Superior temporal gyrus (tissue), 1 donor: ENCODE data around the gene KCNA5.

Experiments used
- DNase-seq: peaks from one replicate; pipeline ENCODE4 v3.0.0-alpha.2; 2016; ENCODE audit errors: extremely low spot score

KCNA5 gene

GRCh38 chr12:5027046-5027821 lies 16.4 kb upstream of the KCNA5 start:
- no peak for DNase-seq

- no peak for DNase-seq
These were observed 13.6 kb upstream of the KCNA5 start for GRCh38 chr12:5030066-5030465.

DNA sequence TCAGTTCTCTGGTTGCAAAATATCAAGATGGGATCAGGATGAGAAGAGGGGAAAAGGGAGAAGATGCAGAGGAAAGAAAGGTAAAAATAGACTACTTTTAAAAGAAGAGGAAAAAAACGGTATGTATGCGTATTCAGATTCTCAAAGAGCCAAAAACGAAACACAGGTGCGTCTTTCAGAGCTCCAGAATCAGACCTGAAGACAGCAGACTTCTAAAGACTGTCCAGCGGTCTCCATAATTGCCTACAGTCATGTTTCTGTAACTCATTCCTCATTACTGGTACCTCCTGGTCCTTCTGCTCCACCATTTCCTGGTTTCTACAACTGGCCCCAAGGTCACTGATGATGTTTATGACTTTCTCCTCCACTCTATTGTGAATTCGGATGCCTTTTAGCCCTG lies 12.4 kb upstream of the KCNA5 start:
- no peak for DNase-seq

DNA sequence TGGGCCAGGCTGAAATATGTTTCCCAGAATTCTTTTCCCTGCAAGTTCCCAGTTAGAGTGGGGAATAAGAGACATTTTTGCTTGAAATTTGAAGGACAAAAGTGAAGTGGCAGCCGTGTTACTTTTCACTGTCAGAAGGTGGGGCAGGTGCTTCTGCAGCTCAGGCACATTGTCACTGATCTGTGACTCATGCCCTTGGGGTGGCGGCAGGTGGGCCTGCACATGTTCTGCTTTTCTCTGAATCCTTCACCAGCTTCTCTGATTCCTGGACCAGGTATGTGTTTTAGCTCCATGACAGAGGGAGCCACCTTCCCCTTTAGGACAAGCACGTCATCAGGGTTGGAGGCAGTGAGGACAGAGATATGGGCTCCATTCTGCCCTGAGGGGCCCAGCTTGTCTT lies 11.7 kb upstream of the KCNA5 start:
- DNase-seq, result no peak

DNA sequence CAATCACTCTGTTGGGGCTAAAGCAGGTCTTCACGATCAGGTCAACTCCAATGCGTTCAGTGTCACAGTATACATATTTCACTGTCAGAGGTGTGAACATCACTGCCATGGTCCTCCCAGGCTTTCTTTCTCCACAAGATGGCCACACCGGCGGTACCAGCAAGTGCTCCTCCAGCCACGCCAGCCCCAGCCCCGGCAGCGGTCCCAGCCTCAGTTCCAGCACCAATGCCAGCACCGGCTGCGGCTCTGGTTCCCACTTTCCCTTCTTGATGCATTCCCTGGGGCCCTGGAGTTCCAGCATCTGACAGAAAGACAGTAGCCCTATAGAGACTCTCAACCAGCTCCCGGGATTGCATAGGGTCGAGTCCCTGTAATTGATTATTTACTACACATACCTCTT lies 10.9 kb upstream of the KCNA5 start:
- DNase-seq, result no peak

DNA sequence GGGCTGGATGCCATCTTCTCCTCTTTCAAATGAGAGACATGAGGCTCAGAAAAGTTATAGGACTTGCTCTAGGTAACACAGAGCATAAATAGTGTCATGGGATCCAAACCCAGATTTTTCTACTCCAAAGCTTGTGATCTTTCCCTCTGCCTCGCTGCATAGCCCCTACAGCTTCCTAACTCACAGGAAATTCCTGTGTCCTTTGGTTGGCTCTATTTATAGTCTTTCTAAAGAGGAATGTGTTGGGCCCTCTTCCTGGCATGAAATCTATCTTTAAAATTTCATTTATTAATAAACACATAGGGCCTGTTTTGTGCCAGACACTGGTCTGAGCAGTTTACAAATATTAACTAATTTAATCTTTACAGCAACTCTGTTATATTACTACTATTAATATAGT lies 9.8 kb upstream of the KCNA5 start:
- DNase-seq, result no peak

DNA sequence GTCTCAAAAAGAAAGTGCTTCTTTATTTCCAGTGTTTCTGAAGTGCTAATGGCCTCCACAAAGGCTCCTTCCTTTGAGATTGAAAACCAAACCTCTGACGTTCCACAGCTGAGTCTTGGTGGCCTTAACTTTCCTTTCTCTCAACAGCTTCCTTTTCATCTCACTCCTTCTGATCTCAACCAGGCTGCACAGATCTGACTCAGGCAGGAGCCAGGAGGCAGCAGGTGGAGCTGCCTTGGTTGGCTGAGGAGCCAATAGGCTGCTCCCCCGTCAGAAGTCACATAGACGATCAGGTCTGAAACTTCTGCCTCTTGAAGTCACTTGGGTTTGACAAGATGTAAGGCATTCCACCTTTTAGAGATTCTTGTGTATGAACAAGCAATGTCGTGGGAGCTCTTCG lies 9.1 kb upstream of the KCNA5 start:
- DNase-seq, result no peak

DNA sequence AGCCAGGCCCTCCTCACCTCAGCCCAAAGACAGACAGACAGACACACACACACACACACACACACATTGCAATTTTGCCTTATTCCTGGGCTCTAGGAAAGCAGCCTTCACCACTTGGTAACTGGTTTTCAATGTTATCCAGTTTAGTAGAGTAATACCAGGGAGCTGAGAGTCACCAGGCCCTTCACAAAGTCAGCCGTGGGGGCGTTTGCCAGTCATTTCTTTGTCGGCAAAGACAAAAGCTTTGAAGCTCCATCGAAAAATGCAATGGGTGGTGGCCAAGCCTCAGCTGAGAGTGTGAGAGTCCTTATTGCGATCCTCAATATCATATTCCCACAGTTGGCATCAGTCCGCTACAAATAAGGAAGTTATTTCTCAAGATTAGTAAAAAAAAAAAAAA lies 8.1 kb upstream of the KCNA5 start:
- no peak for DNase-seq

- no peak for DNase-seq
These were observed 7.6 kb upstream of the KCNA5 start for GRCh38 chr12:5036031-5036430.

DNA sequence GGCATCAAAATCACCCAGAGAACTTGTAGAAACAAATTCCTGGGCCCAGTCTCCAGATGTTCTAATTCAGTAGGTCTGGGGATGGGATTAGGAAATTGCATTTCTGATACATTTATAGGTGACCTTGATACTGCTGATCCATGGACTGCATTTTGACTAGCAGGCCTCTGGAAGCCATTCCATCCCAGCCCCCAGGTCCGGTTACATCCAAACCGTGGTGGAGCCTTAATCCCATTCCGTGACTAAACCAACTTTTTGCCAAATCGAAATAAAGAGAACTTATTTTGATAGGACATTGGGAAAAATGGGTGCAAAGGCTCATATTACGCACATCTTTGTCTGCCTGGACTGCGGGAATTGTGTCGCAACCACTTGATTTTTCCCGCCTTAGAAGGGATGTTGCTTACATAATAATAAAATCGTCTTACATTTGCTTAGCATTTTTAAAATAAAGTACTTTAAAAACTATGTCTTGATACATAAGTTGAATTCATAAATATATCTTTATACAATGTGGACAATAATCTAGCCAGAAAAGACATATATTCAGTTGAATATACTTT lies 5.8 kb upstream of the KCNA5 start:
- DNase-seq, result no peak

- no peak for DNase-seq
These were observed 4.8 kb upstream of the KCNA5 start for GRCh38 chr12:5038781-5039311.

GRCh38 chr12:5039815-5040214 lies 3.9 kb upstream of the KCNA5 start:
- no peak for DNase-seq

- DNase-seq, result no peak
These were observed 3.3 kb upstream of the KCNA5 start for GRCh38 chr12:5040368-5040767.

- DNase-seq, result no peak
These were observed 979 bp downstream of the KCNA5 start for GRCh38 chr12:5044420-5045295.

- DNase-seq, result peak; percentile 24
These were observed 3.4 kb downstream of the KCNA5 start for GRCh38 chr12:5047094-5047493.

DNA sequence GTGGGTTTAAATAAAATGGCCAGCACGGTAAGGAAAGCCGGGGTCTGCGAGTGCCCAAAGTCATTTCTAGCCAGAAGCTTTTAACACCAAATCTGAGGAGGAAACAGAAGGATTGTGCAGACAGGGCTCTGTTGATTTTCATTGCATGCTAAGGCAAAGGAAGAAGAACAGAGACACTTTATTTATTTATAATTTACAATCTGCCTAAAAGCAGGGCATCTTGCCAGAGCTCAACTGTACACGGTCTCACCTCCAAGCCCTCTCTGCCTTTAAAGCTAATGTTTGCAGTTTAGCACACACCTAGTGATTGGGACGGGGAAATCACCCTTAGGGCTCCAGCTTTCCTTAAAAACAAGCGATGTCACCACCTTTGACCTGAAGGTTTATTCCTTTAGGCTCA lies 4.0 kb downstream of the KCNA5 start:
- no peak for DNase-seq

DNA sequence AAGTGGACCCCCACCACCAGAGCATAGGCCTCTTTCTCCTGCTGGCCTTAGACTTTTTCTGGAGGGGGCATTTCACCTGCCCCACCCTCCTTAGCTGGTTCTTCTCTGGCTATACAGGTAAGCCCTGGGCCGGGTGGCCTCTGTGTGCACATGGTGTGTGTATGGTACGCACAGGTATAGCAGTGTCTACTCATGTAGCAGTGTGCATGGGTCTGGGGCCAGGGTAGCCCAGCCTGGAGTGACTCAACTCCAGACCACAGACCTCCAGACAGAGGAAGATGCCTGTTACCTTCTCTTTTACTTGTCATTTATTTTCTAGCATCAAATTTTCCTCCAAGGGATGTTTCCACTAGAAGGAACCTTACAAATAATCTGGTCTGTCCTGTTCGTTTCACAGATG lies 6.9 kb downstream of the KCNA5 start:
- DNase-seq, result no peak

GRCh38 chr12:5051334-5051733 lies 7.7 kb downstream of the KCNA5 start:
- no peak for DNase-seq

DNA sequence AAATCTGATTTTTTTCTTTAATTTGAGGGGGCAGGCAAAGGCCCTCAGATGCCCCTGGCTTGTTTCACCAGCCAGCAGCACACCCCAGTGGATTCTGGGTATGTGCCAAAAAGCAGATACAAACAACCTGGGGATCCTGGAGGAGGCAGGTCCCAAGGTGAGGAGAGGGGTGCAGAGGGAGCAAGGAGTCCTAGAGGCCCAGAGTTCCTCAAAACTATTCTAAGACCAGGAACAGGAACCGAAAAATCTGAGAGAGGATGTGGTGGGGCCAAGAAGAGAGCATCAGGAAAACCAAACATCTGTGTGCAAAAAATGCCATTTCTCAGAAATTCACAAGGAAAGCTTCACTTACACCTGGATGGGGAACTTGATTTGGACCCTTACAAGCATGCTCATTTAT lies 8.2 kb downstream of the KCNA5 start:
- no peak for DNase-seq

GRCh38 chr12:5052348-5052747 lies 8.7 kb downstream of the KCNA5 start:
- DNase-seq, result no peak

GRCh38 chr12:5059358-5059757 lies 15.7 kb downstream of the KCNA5 start:
- no peak for DNase-seq

DNA sequence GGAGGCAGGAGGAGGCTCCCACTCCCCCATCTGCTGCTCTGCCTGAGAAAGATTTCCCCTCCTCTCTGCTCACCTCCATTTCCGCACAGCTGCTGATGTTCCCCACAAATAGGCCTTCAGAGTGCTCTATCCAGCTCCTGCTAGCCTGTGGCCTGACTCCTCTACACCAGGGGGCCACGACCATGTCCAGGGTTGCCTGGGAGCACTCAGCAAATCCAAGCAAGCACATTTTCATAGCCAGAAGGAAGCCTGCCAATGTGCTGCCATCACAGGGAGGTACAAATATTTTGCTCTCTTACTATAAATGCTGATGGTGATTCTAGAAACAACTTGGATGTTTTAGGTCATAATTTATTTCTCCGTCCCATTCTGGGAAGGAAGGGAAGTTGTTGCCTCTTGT lies 17.3 kb downstream of the KCNA5 start:
- no peak for DNase-seq

- no peak for DNase-seq
These were observed 19.5 kb downstream of the KCNA5 start for GRCh38 chr12:5063149-5063548.
